CD14-positive monocyte (primary cell): ENCODE data around the gene SLC9A9. TPM values are rescaled to one million over a fixed set of nuclear protein-coding genes. Genes with fewer than 3 reads are reported as not detected.

Experiments used
- DNase-seq, 3 donors: peaks; one replicate each; pipeline ENCODE4 v3.0.0-alpha.2; 2011 to 2022
- H2AFZ ChIP-seq: 2 replicates; pipeline ENCODE4 v1.6.0; 2012; ENCODE audit warnings: mild to moderate bottlenecking, low read depth, low read length, inconsistent platforms; ENCODE audit not compliant: insufficient read depth, poor library complexity, severe bottlenecking
- H3K27ac ChIP-seq, 2 donors: 1 replicate in 1 of 2; 2 replicates in 1 of 2; pipeline ENCODE4 v1.5.1; 2012 to 2013; ENCODE audit warnings: low read length in 2 of 2, control low read depth in 1 of 2, inconsistent platforms in 1 of 2, low read depth in 1 of 2, mild to moderate bottlenecking in 1 of 2
- H3K27me3 ChIP-seq, 2 donors: one replicate each; pipeline versions ENCODE4 v1.6.0 to v1.6.1; 2011 to 2013; ENCODE audit warnings: low read length in 2 of 2; ENCODE audit not compliant: control insufficient read depth in 2 of 2, insufficient read depth in 2 of 2
- H3K36me3 ChIP-seq, 2 donors: replicated peaks in 1 of 2; 1 replicate in 1 of 2; 2 replicates in 1 of 2; pipeline versions ENCODE4 v1.5.1 to v1.6.1; 2012 to 2013; ENCODE audit warnings: low read length in 2 of 2, control low read depth in 1 of 2, inconsistent platforms in 1 of 2, mild to moderate bottlenecking in 1 of 2; ENCODE audit not compliant: insufficient read depth in 2 of 2, control insufficient read depth in 1 of 2
- H3K4me1 ChIP-seq, 2 donors: 1 replicate in 1 of 2; 2 replicates in 1 of 2; pipeline versions ENCODE4 v1.5.1 to v1.6.1; 2012 to 2013; ENCODE audit warnings: low read length in 2 of 2, control low read depth in 1 of 2, inconsistent platforms in 1 of 2, mild to moderate bottlenecking in 1 of 2, moderate library complexity in 1 of 2; ENCODE audit not compliant: insufficient read depth in 2 of 2, control insufficient read depth in 1 of 2
- H3K4me2 ChIP-seq: replicated peaks from 2 replicates; pipeline ENCODE3; 2012; ENCODE audit warnings: low read length, moderate library complexity, mild to moderate bottlenecking; ENCODE audit not compliant: poor library complexity, severe bottlenecking; ENCODE audit errors: extremely low read depth
- H3K4me3 ChIP-seq, 3 experiments: fragments of 200-600 bp in 1 of 3; sonication (generic) in 1 of 3; replicated peaks in 1 of 3; 1 replicate in 2 of 3; 2 replicates in 1 of 3; pipeline ENCODE4 v1.5.1; 2011 to 2013; ENCODE audit warnings: low read length in 3 of 3, mild to moderate bottlenecking in 3 of 3, control low read depth in 2 of 3, low read depth in 2 of 3, inconsistent platforms in 1 of 3, moderate library complexity in 1 of 3
- H3K79me2 ChIP-seq: 2 replicates; pipeline ENCODE4 v1.6.0; 2012; ENCODE audit warnings: mild to moderate bottlenecking, control low read depth, inconsistent platforms, low read length, moderate library complexity; ENCODE audit not compliant: insufficient read depth
- H3K9ac ChIP-seq: 2 replicates; pipeline ENCODE4 v1.6.0; 2017; ENCODE audit warnings: low read length, mild to moderate bottlenecking; ENCODE audit not compliant: insufficient read depth, poor library complexity, severe bottlenecking
- H3K9me3 ChIP-seq, 2 donors: replicated peaks in 1 of 2; 1 replicate in 1 of 2; 2 replicates in 1 of 2; pipeline versions ENCODE4 v1.5.1 to v1.6.1; 2012 to 2013; ENCODE audit warnings: low read length in 2 of 2, control low read depth in 1 of 2; ENCODE audit not compliant: control insufficient read depth in 1 of 2, insufficient read depth in 1 of 2
- H4K20me1 ChIP-seq: 2 replicates; pipeline ENCODE4 v1.6.0; 2012; ENCODE audit warnings: mild to moderate bottlenecking, low read length, control low read depth, moderate library complexity; ENCODE audit not compliant: insufficient read depth
- H3K27ac Mint-ChIP-seq, 7 donors: one replicate each; pipeline ENCODE4 v1.8.0; 2020; ENCODE audit warnings: mild to moderate bottlenecking in 7 of 7, mixed read lengths in 7 of 7, moderate library complexity in 6 of 7, inconsistent platforms in 2 of 7
- H3K27me3 Mint-ChIP-seq, 3 donors: one replicate each; pipeline ENCODE4 v1.8.0; 2021 to 2022; ENCODE audit warnings: low read depth in 3 of 3, mild to moderate bottlenecking in 3 of 3, mixed read lengths in 3 of 3, moderate library complexity in 3 of 3, inconsistent platforms in 1 of 3
- H3K36me3 Mint-ChIP-seq, 2 donors: one replicate each; pipeline ENCODE4 v1.8.0; 2020; ENCODE audit warnings: mixed read lengths in 2 of 2, inconsistent platforms in 1 of 2, mild to moderate bottlenecking in 1 of 2
- H3K4me1 Mint-ChIP-seq: one replicate; pipeline ENCODE4 v1.8.0; 2020; ENCODE audit warnings: mild to moderate bottlenecking, mixed read lengths
- H3K4me3 Mint-ChIP-seq, 2 donors: one replicate each; pipeline ENCODE4 v1.8.0; 2020; ENCODE audit warnings: mild to moderate bottlenecking in 2 of 2, mixed read lengths in 2 of 2, moderate library complexity in 1 of 2
- H3K9me3 Mint-ChIP-seq, 7 donors: one replicate each; pipeline ENCODE4 v1.8.0; 2020 to 2022; ENCODE audit warnings: mixed read lengths in 7 of 7, mild to moderate bottlenecking in 6 of 7, moderate library complexity in 6 of 7, inconsistent platforms in 2 of 7
- CTCF ChIP-seq: fragments of 200-600 bp; IDR thresholded peaks from one replicate; pipeline ENCODE4 v1.8.0; 2022; ENCODE audit warnings: antibody characterized with exemption, mild to moderate bottlenecking
- WGBS: methylation state at CpG from one replicate; pipeline ENCODE4 v1.1.5; 2013; ENCODE audit warnings: missing lambda C conversion rate; ENCODE audit not compliant: insufficient coverage; 5-methylcytosine and 5-hydroxymethylcytosine counted together
- intact Hi-C, 2 donors: fragments of 100-400 bp; cut with micrococcal nuclease; formaldehyde crosslinking; loops; one replicate each; pipeline versions ENCODE4 v1.15.0 to v1.15.1; 2023
- polyA plus RNA-seq, 3 donors: library from polyadenylated mRNA; depleted of rRNA in 1 of 3; unstranded in 2 of 3; stranded (reverse) in 1 of 3; fragments of 300-500 nt in 2 of 3; fragments of >200 nt in 1 of 3; fragmentation: Illumina TruSeq in 2 of 3; gene quantifications; 1 replicate in 2 of 3; 2 replicates in 1 of 3; pipeline ENCODE4 v1.2.3, GENCODE V29; 2012 to 2021

The SLC9A9 gene
- polyA plus RNA-seq, 3 donors = 14.1 to 32.8 (median 27.0) TPM

GRCh38 chr3:143333367-143333766 lies 514.9 kb downstream of the SLC9A9 start:
- peaks cover 4 to 6% of the 10 kb centered on the region in 2 donors for H3K27me3 ChIP-seq
- H3K9me3 ChIP-seq = peaks cover 0 to 5% of the 10 kb centered on the region in 2 donors
- no peaks in the 10 kb centered on the region for H3K79me2 ChIP-seq
- no peak overlapping the region for H3K4me3 ChIP-seq
- intact Hi-C loops = no loop called here
- H3K4me1 Mint-ChIP-seq = peaks cover 12% of the 10 kb centered on the region
- no peak overlapping the region for H3K27ac Mint-ChIP-seq
- 60% methylated on average over 1 of the region's 2 CpGs for WGBS
- no peak overlapping the region for H3K9ac ChIP-seq
- H3K36me3 ChIP-seq = no peaks in the 10 kb centered on the region
- H3K9me3 Mint-ChIP-seq = peaks cover 0 to 7% (median 3%) of the 10 kb centered on the region in 7 donors
- no peak overlapping the region for H3K4me3 Mint-ChIP-seq
- H3K27me3 Mint-ChIP-seq = peaks cover 9 to 15% (median 12%) of the 10 kb centered on the region in 3 donors
- H3K27ac ChIP-seq = no peak overlapping the region
- no peaks in the 10 kb centered on the region for H4K20me1 ChIP-seq
- no peak overlapping the region for H2AFZ ChIP-seq
- peaks cover 7% of the 10 kb centered on the region in 2 donors for H3K4me1 ChIP-seq
- peaks cover 0 to 11% of the 10 kb centered on the region in 2 donors for H3K36me3 Mint-ChIP-seq
- H3K4me2 ChIP-seq = no peak overlapping the region
- no peak for DNase-seq
- no peak for TF ChIP-seq CTCF

- H4K20me1 ChIP-seq = no peaks in the 10 kb centered on the region
- Mint-ChIP-seq H3K4me3 (no peak overlapping the region), H3K27ac (no peak overlapping the region), H3K4me1 (peaks cover 20% of the 10 kb centered on the region), H3K27me3 (peaks cover 9 to 15% (median 12%) of the 10 kb centered on the region in 3 donors), H3K36me3 (peaks cover 0 to 2% of the 10 kb centered on the region in 2 donors), H3K9me3 (peaks cover 0 to 7% (median 3%) of the 10 kb centered on the region in 7 donors)
- no peak overlapping the region for H2AFZ ChIP-seq
- H3K27me3 ChIP-seq = peaks cover 4 to 6% of the 10 kb centered on the region in 2 donors
- no CpG with 5 or more reads among the region's 1 CpG for WGBS
- H3K9ac ChIP-seq = no peak overlapping the region
- H3K79me2 ChIP-seq = no peaks in the 10 kb centered on the region
- TF ChIP-seq CTCF = no peak
- H3K4me3 ChIP-seq = no peak overlapping the region
- no peaks in the 10 kb centered on the region for H3K36me3 ChIP-seq
- H3K27ac ChIP-seq = no peak overlapping the region
- peaks cover 14 to 16% of the 10 kb centered on the region in 2 donors for H3K4me1 ChIP-seq
- no peak overlapping the region for H3K4me2 ChIP-seq
- H3K9me3 ChIP-seq = peaks cover 0 to 5% of the 10 kb centered on the region in 2 donors
- DNase-seq = no peak
- intact Hi-C loops = no loop called here
Measured at GRCh38 chr3:143332026-143332425, 516.2 kb downstream of the SLC9A9 start.
